Tibial artery (tissue), 4 donors: ENCODE results near the gene PLCG2.

Experiments
- DNase-seq, 2 donors: peaks; one replicate each; pipeline ENCODE4 v3.0.0-alpha.2; 2019
- H3K27ac ChIP-seq, 2 donors: fragments of 200-600 bp; sonication (generic) in 1 of 2; 1 replicate in 1 of 2; 2 replicates in 1 of 2; pipeline ENCODE4 v1.5.1; 2018 to 2019; ENCODE audit warnings: mild to moderate bottlenecking in 1 of 2
- H3K27me3 ChIP-seq, 2 donors: fragments of 200-600 bp; sonication (generic) in 1 of 2; one replicate each; pipeline versions ENCODE4 v1.5.1 to v1.6.0; 2016 to 2019
- H3K36me3 ChIP-seq, 3 donors: fragments of 200-600 bp; sonication (generic) in 2 of 3; one replicate each; pipeline ENCODE4 v1.5.1; 2016 to 2019; ENCODE audit warnings: mild to moderate bottlenecking in 2 of 3
- H3K4me1 ChIP-seq, 4 donors: fragments of 200-600 bp; sonication (generic) in 2 of 4; 1 replicate in 3 of 4; 2 replicates in 1 of 4; pipeline ENCODE4 v1.5.1; 2016 to 2019
- H3K4me3 ChIP-seq, 2 donors: fragments of 200-600 bp; sonication (generic) in 1 of 2; 1 replicate in 1 of 2; 2 replicates in 1 of 2; pipeline ENCODE4 v1.5.1; 2018 to 2019; ENCODE audit warnings: mild to moderate bottlenecking in 2 of 2
- H3K9me3 ChIP-seq, 3 donors: fragments of 200-600 bp; sonication (generic) in 1 of 3; one replicate each; pipeline ENCODE4 v1.5.1; 2016 to 2019
- CTCF ChIP-seq, 2 experiments: fragments of 200-600 bp in 1 of 2; fragments of 450-650 bp in 1 of 2; IDR thresholded peaks; one replicate each; pipeline ENCODE4 v1.5.1; 2017 to 2019; ENCODE audit warnings: antibody characterized with exemption in 2 of 2, mild to moderate bottlenecking in 1 of 2, moderate library complexity in 1 of 2
- intact Hi-C: fragments of 100-400 bp; cut with DNase I; formaldehyde crosslinking; loops from one replicate; pipeline ENCODE4 v1.15.0; 2023; ENCODE audit warnings: low total_unique reads

Gene PLCG2

GRCh38 chr16:81899601-81900000 lies 120.5 kb downstream of the PLCG2 start:
- Histone ChIP-seq H3K27ac (no peak overlapping the region), H3K4me1 (peaks cover 0 to 4% (median 0%) of the 10 kb centered on the region in 4 donors), H3K27me3 (peaks cover 0 to 12% of the 10 kb centered on the region in 2 donors), H3K9me3 (no peaks in the 10 kb centered on the region), H3K4me3 (no peak overlapping the region), H3K36me3 (no peaks in the 10 kb centered on the region)
- peak in 1 of 2 donors; percentile 4 for DNase-seq
- TF ChIP-seq CTCF (IDR thresholded peaks at IDR 0.05) = no peak
- intact Hi-C loops = loop anchor here (10.0 kb wide), 1 partner anchor 325 kb away; no protein-coding TSS in a partner anchor

GRCh38 chr16:81900014-81900413 lies 120.9 kb downstream of the PLCG2 start:
- no peak overlapping the region for H3K4me3 ChIP-seq
- no peak overlapping the region for H3K27ac ChIP-seq
- DNase-seq = no peak
- no peak for TF ChIP-seq CTCF (IDR thresholded peaks at IDR 0.05)
- H3K36me3 ChIP-seq = no peaks in the 10 kb centered on the region
- peaks cover 0 to 12% of the 10 kb centered on the region in 2 donors for H3K27me3 ChIP-seq
- H3K4me1 ChIP-seq = peaks cover 0 to 4% (median 0%) of the 10 kb centered on the region in 4 donors
- H3K9me3 ChIP-seq = no peaks in the 10 kb centered on the region
- intact Hi-C loops = no loop called here

GRCh38 chr16:81900456-81900855 lies 121.4 kb downstream of the PLCG2 start:
- intact Hi-C loops = no loop called here
- no peaks in the 10 kb centered on the region for H3K36me3 ChIP-seq
- no peaks in the 10 kb centered on the region for H3K9me3 ChIP-seq
- peaks cover 0 to 4% (median 0%) of the 10 kb centered on the region in 4 donors for H3K4me1 ChIP-seq
- no peak overlapping the region for H3K27ac ChIP-seq
- no peak for TF ChIP-seq CTCF (IDR thresholded peaks at IDR 0.05)
- DNase-seq = no peak
- no peak overlapping the region for H3K4me3 ChIP-seq
- H3K27me3 ChIP-seq = peaks cover 0 to 12% of the 10 kb centered on the region in 2 donors

- intact Hi-C loops = no loop called here
- DNase-seq = peak in 1 of 2 donors; percentile 32
- Histone ChIP-seq H3K27ac (no peak overlapping the region), H3K4me1 (peaks cover 0 to 4% (median 0%) of the 10 kb centered on the region in 4 donors), H3K9me3 (no peaks in the 10 kb centered on the region), H3K27me3 (peaks cover 0 to 12% of the 10 kb centered on the region in 2 donors), H3K4me3 (no peak overlapping the region), H3K36me3 (no peaks in the 10 kb centered on the region)
- no peak for TF ChIP-seq CTCF (IDR thresholded peaks at IDR 0.05)
Measured at GRCh38 chr16:81901484-81901883, 122.4 kb downstream of the PLCG2 start.

- H3K27me3 ChIP-seq = peaks cover 0 to 12% of the 10 kb centered on the region in 2 donors
- H3K9me3 ChIP-seq = no peaks in the 10 kb centered on the region
- DNase-seq = no peak
- no peak overlapping the region for H3K4me3 ChIP-seq
- TF ChIP-seq CTCF (IDR thresholded peaks at IDR 0.05) = no peak
- intact Hi-C loops = no loop called here
- H3K36me3 ChIP-seq = no peaks in the 10 kb centered on the region
- no peaks in the 10 kb centered on the region for H3K4me1 ChIP-seq
- no peak overlapping the region for H3K27ac ChIP-seq
Measured at GRCh38 chr16:81902025-81902424, 122.9 kb downstream of the PLCG2 start.

GRCh38 chr16:81904320-81904719 lies 125.2 kb downstream of the PLCG2 start:
- no peak for DNase-seq
- no peak for TF ChIP-seq CTCF (IDR thresholded peaks at IDR 0.05)
- intact Hi-C loops = no loop called here

More at GRCh38 chr16:81904320-81904719, 125.2 kb downstream of the PLCG2 start:
- Histone ChIP-seq H3K27me3 (peaks cover 0 to 12% of the 10 kb centered on the region in 2 donors), H3K4me3 (no peak overlapping the region), H3K9me3 (no peaks in the 10 kb centered on the region), H3K36me3 (no peaks in the 10 kb centered on the region), H3K4me1 (no peaks in the 10 kb centered on the region), H3K27ac (no peak overlapping the region)
